ENCODE measurements around the gene COX7B.
"Not testable (repeated sequence)": the region's sequence is repeated elsewhere in the genome, so short reads cannot be mapped to it uniquely, and the experiment has no call there.

The COX7B gene

GRCh38 chrX:77925764-77926163 lies 26.5 kb downstream of the COX7B start:
- Mint-ChIP-seq H3K4me1 (ENCODE audit: low read depth) (peaks cover 8% of the 10 kb centered on the region), H3K4me3 (no peak overlapping the region), H3K9me3 (no peaks in the 10 kb centered on the region), H3K27me3 (no peaks in the 10 kb centered on the region), H3K36me3 (ENCODE audit: low read depth) (no peaks in the 10 kb centered on the region), H3K27ac (no peak overlapping the region)

- Mint-ChIP-seq H3K9me3 (no peaks in the 10 kb centered on the region), H3K27ac (no peak overlapping the region), H3K4me1 (ENCODE audit: low read depth) (peaks cover 3% of the 10 kb centered on the region), H3K4me3 (no peak overlapping the region), H3K27me3 (no peaks in the 10 kb centered on the region), H3K36me3 (ENCODE audit: low read depth) (no peaks in the 10 kb centered on the region)
These were observed 31.3 kb downstream of the COX7B start for GRCh38 chrX:77930581-77930980.

- Mint-ChIP-seq H3K9me3 (no peaks in the 10 kb centered on the region), H3K4me1 (ENCODE audit: low read depth) (no peaks in the 10 kb centered on the region), H3K36me3 (ENCODE audit: low read depth) (no peaks in the 10 kb centered on the region), H3K4me3 (no peak overlapping the region), H3K27ac (no peak overlapping the region), H3K27me3 (no peaks in the 10 kb centered on the region)
These were observed 36.6 kb downstream of the COX7B start for GRCh38 chrX:77935886-77936285.

- H3K36me3 Mint-ChIP-seq (ENCODE audit: low read depth) = no peaks in the 10 kb centered on the region
- H3K27ac Mint-ChIP-seq = no peak overlapping the region
These were observed 37.0 kb downstream of the COX7B start for GRCh38 chrX:77936299-77936698.

GRCh38 chrX:77937291-77937690 lies 38.0 kb downstream of the COX7B start:
- Mint-ChIP-seq H3K4me3 (no peak overlapping the region), H3K9me3 (no peaks in the 10 kb centered on the region), H3K4me1 (ENCODE audit: low read depth) (no peaks in the 10 kb centered on the region), H3K27ac (no peak overlapping the region), H3K27me3 (no peaks in the 10 kb centered on the region), H3K36me3 (ENCODE audit: low read depth) (no peaks in the 10 kb centered on the region)

More at GRCh38 chrX:77936299-77936698, 37.0 kb downstream of the COX7B start:
- Mint-ChIP-seq H3K9me3 (no peaks in the 10 kb centered on the region), H3K4me1 (ENCODE audit: low read depth) (no peaks in the 10 kb centered on the region), H3K4me3 (no peak overlapping the region), H3K27me3 (no peaks in the 10 kb centered on the region)

GRCh38 chrX:77938083-77938680 lies 38.9 kb downstream of the COX7B start:
- Mint-ChIP-seq H3K4me3 (no peak overlapping the region), H3K27me3 (no peaks in the 10 kb centered on the region), H3K27ac (no peak overlapping the region), H3K4me1 (ENCODE audit: low read depth) (peaks cover 2% of the 10 kb centered on the region), H3K36me3 (ENCODE audit: low read depth) (no peaks in the 10 kb centered on the region), H3K9me3 (no peaks in the 10 kb centered on the region)

GRCh38 chrX:77945031-77945430 lies 45.8 kb downstream of the COX7B start:
- not testable (repeated sequence) for H3K9me3 Mint-ChIP-seq; H3K27me3 Mint-ChIP-seq; H3K4me3 Mint-ChIP-seq; H3K4me1 Mint-ChIP-seq (ENCODE audit: low read depth); H3K36me3 Mint-ChIP-seq (ENCODE audit: low read depth); H3K27ac Mint-ChIP-seq

- H3K9me3 Mint-ChIP-seq = no peaks in the 10 kb centered on the region
- no peak overlapping the region for H3K4me3 Mint-ChIP-seq
- H3K27ac Mint-ChIP-seq = no peak overlapping the region
- no peaks in the 10 kb centered on the region for H3K36me3 Mint-ChIP-seq (ENCODE audit: low read depth)
- H3K27me3 Mint-ChIP-seq = no peaks in the 10 kb centered on the region
- H3K4me1 Mint-ChIP-seq (ENCODE audit: low read depth) = peaks cover 4% of the 10 kb centered on the region
These were observed 46.8 kb downstream of the COX7B start for GRCh38 chrX:77945910-77946545.

- Mint-ChIP-seq H3K4me3 (no peak overlapping the region), H3K27me3 (no peaks in the 10 kb centered on the region), H3K9me3 (no peaks in the 10 kb centered on the region), H3K27ac (no peak overlapping the region), H3K4me1 (ENCODE audit: low read depth) (peaks cover 4% of the 10 kb centered on the region), H3K36me3 (ENCODE audit: low read depth) (no peaks in the 10 kb centered on the region)
These were observed 47.3 kb downstream of the COX7B start for GRCh38 chrX:77946571-77946970.

- H3K4me3 Mint-ChIP-seq = no peak overlapping the region
- H3K27ac Mint-ChIP-seq = no peak overlapping the region
- H3K9me3 Mint-ChIP-seq = no peaks in the 10 kb centered on the region
- no peaks in the 10 kb centered on the region for H3K27me3 Mint-ChIP-seq
- peaks cover 6% of the 10 kb centered on the region for H3K4me1 Mint-ChIP-seq (ENCODE audit: low read depth)
- H3K36me3 Mint-ChIP-seq (ENCODE audit: low read depth) = no peaks in the 10 kb centered on the region
These were observed 50.6 kb downstream of the COX7B start for GRCh38 chrX:77949840-77950239.

- Mint-ChIP-seq H3K4me1 (ENCODE audit: low read depth) (peaks cover 9% of the 10 kb centered on the region), H3K27me3 (no peaks in the 10 kb centered on the region), H3K4me3 (no peak overlapping the region), H3K36me3 (ENCODE audit: low read depth) (peaks cover 4% of the 10 kb centered on the region), H3K27ac (no peak overlapping the region), H3K9me3 (peaks cover 3% of the 10 kb centered on the region)
These were observed 52.9 kb downstream of the COX7B start for GRCh38 chrX:77952173-77952572.

- no peak overlapping the region for H3K4me3 Mint-ChIP-seq
- peaks cover 4% of the 10 kb centered on the region for H3K36me3 Mint-ChIP-seq (ENCODE audit: low read depth)
- H3K9me3 Mint-ChIP-seq = peaks cover 3% of the 10 kb centered on the region
- no peaks in the 10 kb centered on the region for H3K27me3 Mint-ChIP-seq
- no peak overlapping the region for H3K27ac Mint-ChIP-seq
- H3K4me1 Mint-ChIP-seq (ENCODE audit: low read depth) = peaks cover 9% of the 10 kb centered on the region
These were observed 54.0 kb downstream of the COX7B start for GRCh38 chrX:77953302-77953701.

- H3K4me1 Mint-ChIP-seq (ENCODE audit: low read depth) = peaks cover 9% of the 10 kb centered on the region
- no peaks in the 10 kb centered on the region for H3K27me3 Mint-ChIP-seq
- no peak overlapping the region for H3K27ac Mint-ChIP-seq
- H3K4me3 Mint-ChIP-seq = no peak overlapping the region
- H3K36me3 Mint-ChIP-seq (ENCODE audit: low read depth) = peaks cover 4% of the 10 kb centered on the region
- peaks cover 3% of the 10 kb centered on the region for H3K9me3 Mint-ChIP-seq
These were observed 54.4 kb downstream of the COX7B start for GRCh38 chrX:77953708-77954107.

All from stimulated activated naive CD8-positive, alpha-beta T cell treated with anti-CD3 and anti-CD28 coated beads, Interleukin-15, Interleukin-2, amounts not matched to agents 100 ng/mL and 50 ng/mL, for 24 hours (primary cell).